SK-N-MC (cell line): ENCODE results near the gene SPTLC3.

Experiments
- DNase-seq: peaks from one replicate; pipeline ENCODE4 v3.0.0-alpha.2; 2011; ENCODE audit warnings: low read depth, low spot score
- H3K27ac ChIP-seq: fragments of 200-600 bp; sonication (generic); 2 replicates; pipeline ENCODE4 v1.5.1; 2016; ENCODE audit warnings: mixed run types
- H3K36me3 ChIP-seq: fragments of 200-600 bp; sonication (generic); 2 replicates; pipeline ENCODE4 v1.6.1; 2017; ENCODE audit warnings: antibody characterized with exemption, low read length, mixed read lengths; ENCODE audit not compliant: insufficient read depth
- H3K4me3 ChIP-seq: fragments of 200-600 bp; sonication (generic); 2 replicates; pipeline ENCODE4 v1.5.1; 2016
- H3K9ac ChIP-seq: fragments of 200-600 bp; sonication (generic); 2 replicates; pipeline ENCODE4 v1.8.0; 2017; ENCODE audit warnings: mixed run types, mixed read lengths; ENCODE audit not compliant: insufficient read length
- H3K9me3 ChIP-seq: fragments of 200-600 bp; sonication (generic); 2 replicates; pipeline ENCODE4 v1.6.1; 2017; ENCODE audit warnings: low read depth, mild to moderate bottlenecking, antibody characterized with exemption, low read length, moderate library complexity, mixed read lengths
- EZH2 ChIP-seq: fragments of 200-600 bp; sonication (generic); IDR thresholded peaks from one replicate; pipeline ENCODE4 v1.6.1; 2017; ENCODE audit warnings: antibody characterized with exemption
- FOXP2 ChIP-seq: optimal IDR thresholded peaks from 2 replicates; pipeline ENCODE3; 2011; ENCODE audit warnings: mild to moderate bottlenecking, moderate library complexity; ENCODE audit not compliant: insufficient read depth; ENCODE audit errors: extremely low read length, control extremely low read depth
- POLR2AphosphoS5 ChIP-seq: IDR thresholded peaks from 2 replicates; pipeline ENCODE4 v1.6.1; 2012; ENCODE audit warnings: mild to moderate bottlenecking, low read depth, low read length, borderline replicate concordance

SPTLC3 gene

GRCh38 chr20:13021205-13021970 is 12.6 kb downstream of the SPTLC3 start:
- DNase-seq = no peak
- no peaks in the 10 kb centered on the region for H3K36me3 ChIP-seq
- no peak overlapping the region for H3K27ac ChIP-seq
- TF ChIP-seq FOXP2 = no peak
- no peak for TF ChIP-seq POLR2AphosphoS5
- no peak for TF ChIP-seq EZH2
- no peaks in the 10 kb centered on the region for H3K9me3 ChIP-seq
- no peak overlapping the region for H3K9ac ChIP-seq
- no peak overlapping the region for H3K4me3 ChIP-seq

GRCh38 chr20:13022401-13023155 is 13.8 kb downstream of the SPTLC3 start:
- Histone ChIP-seq H3K9ac (no peak overlapping the region), H3K36me3 (no peaks in the 10 kb centered on the region), H3K27ac (no peak overlapping the region), H3K9me3 (no peaks in the 10 kb centered on the region), H3K4me3 (no peak overlapping the region)
- TF ChIP-seq FOXP2 = no peak
- no peak for TF ChIP-seq POLR2AphosphoS5
- no peak for TF ChIP-seq EZH2
- no peak for DNase-seq

DNA sequence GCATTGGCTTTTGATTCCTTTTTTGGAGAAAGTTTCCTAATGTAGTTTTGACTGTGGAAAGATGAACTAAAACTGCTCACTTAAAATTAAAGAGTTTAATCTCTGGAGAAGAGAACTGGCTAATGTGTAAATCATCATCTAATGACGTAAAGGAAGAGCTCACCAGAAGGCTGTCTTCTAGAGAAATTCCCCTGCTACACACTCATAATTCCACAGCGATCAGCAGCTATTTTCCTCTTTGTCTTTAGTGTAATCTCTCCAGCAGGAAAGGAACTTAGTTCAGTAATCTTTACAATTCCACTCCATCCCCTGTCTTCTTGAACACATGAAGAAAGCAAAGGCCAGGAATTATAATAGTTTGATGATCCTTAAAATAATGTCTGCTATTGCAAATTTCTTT is 15.8 kb downstream of the SPTLC3 start:
- no peak for DNase-seq
- H3K4me3 ChIP-seq = no peak overlapping the region
- H3K9me3 ChIP-seq = no peaks in the 10 kb centered on the region
- TF ChIP-seq EZH2 (no peak), POLR2AphosphoS5 (no peak), FOXP2 (no peak)
- no peaks in the 10 kb centered on the region for H3K36me3 ChIP-seq
- H3K9ac ChIP-seq = no peak overlapping the region
- no peak overlapping the region for H3K27ac ChIP-seq

GRCh38 chr20:13025181-13025580 is 16.4 kb downstream of the SPTLC3 start:
- no peak overlapping the region for H3K4me3 ChIP-seq
- no peak for DNase-seq
- TF ChIP-seq POLR2AphosphoS5 = no peak
- no peak for TF ChIP-seq EZH2
- TF ChIP-seq FOXP2 = no peak

DNA sequence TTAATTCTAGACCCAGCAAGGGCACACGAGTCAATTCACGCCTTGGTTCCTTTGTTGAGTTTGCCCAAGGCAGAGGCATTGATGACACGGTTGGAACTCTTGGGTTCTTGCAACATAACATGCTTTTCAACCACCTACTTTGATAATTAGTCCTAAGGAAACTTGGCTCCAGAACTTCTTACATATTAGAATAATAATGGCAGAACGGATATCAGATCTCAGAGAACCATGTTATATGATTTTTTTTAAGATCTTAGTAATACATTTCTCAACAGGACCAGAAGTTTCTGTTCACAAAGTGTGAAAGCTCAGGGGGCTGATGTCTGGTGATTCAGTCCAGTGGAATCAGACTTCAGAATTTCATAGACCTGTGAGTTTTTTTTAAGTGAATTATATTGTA is 19.2 kb downstream of the SPTLC3 start:
- H3K4me3 ChIP-seq = no peak overlapping the region
- no peaks in the 10 kb centered on the region for H3K36me3 ChIP-seq
- no peak overlapping the region for H3K27ac ChIP-seq
- no peak for TF ChIP-seq POLR2AphosphoS5
- no peak for TF ChIP-seq EZH2
- TF ChIP-seq FOXP2 = no peak
- H3K9ac ChIP-seq = no peak overlapping the region
- DNase-seq = no peak
- H3K9me3 ChIP-seq = no peaks in the 10 kb centered on the region

More at GRCh38 chr20:13025181-13025580, 16.4 kb downstream of the SPTLC3 start:
- no peak overlapping the region for H3K9ac ChIP-seq
- no peak overlapping the region for H3K27ac ChIP-seq
- no peaks in the 10 kb centered on the region for H3K9me3 ChIP-seq
- no peaks in the 10 kb centered on the region for H3K36me3 ChIP-seq

DNA sequence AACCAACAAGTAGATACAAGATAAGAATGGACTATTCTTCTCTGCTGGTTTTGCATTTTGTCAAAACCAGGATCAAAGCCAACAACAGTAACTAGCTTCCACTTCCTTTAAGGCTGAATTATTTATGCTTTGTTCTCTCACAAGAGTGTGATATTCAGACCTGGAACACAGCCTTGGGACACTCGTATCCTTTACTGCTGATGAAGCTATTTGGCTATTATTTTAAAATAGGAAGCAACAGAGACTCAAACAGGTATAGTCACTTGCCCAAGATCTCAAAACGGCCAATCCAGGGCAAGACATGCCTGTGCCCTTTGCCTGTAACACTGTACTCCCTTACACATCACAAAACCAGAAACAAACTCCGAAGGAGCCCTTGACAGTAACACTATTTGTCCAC is 19.9 kb downstream of the SPTLC3 start:
- H3K36me3 ChIP-seq = no peaks in the 10 kb centered on the region
- DNase-seq = no peak
- H3K9ac ChIP-seq = no peak overlapping the region
- no peak overlapping the region for H3K27ac ChIP-seq
- no peaks in the 10 kb centered on the region for H3K9me3 ChIP-seq
- TF ChIP-seq POLR2AphosphoS5 (no peak), EZH2 (no peak), FOXP2 (no peak)
- no peak overlapping the region for H3K4me3 ChIP-seq

DNA sequence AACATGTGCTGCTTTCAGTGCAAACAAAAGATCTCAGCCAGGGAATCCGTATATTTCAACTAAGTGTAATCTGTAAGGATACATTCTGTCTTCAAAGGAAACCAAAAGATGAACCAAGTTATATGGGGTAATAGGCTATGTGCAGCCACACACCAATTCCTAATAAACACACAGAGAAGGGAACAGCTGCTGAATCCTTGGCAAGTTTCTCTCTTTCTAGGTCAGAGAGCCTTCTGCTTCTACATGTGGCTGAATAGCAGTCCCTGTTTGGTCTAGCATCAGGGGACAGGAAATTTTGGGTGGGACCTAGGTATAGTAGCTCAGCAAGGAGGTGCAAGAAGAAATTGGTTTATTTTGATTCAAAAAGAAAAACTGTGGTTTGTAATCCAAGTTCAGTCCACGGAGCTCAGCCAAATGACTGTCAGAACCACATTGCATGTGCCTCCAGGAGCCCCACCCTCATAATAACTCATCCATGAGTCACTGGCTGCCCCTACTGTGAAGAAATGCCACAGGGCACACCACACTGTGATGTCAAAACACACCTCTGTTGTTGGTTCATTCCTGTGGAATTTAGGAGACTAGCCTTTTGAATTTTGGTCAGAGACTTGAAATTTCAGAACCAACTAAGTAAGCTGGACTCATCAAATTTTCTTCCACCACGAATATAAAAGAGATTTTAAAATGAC is 21.1 kb downstream of the SPTLC3 start:
- Histone ChIP-seq H3K27ac (no peak overlapping the region), H3K4me3 (no peak overlapping the region), H3K36me3 (no peaks in the 10 kb centered on the region), H3K9me3 (no peaks in the 10 kb centered on the region), H3K9ac (no peak overlapping the region)
- TF ChIP-seq FOXP2 = no peak
- no peak for TF ChIP-seq EZH2
- no peak for TF ChIP-seq POLR2AphosphoS5
- DNase-seq = no peak

- no peak for DNase-seq
- Histone ChIP-seq H3K27ac (no peak overlapping the region), H3K9me3 (no peaks in the 10 kb centered on the region), H3K36me3 (no peaks in the 10 kb centered on the region), H3K4me3 (no peak overlapping the region), H3K9ac (no peak overlapping the region)
- TF ChIP-seq POLR2AphosphoS5 = no peak
- no peak for TF ChIP-seq EZH2
- no peak for TF ChIP-seq FOXP2
Observed at GRCh38 chr20:13031751-13032150, 23.0 kb downstream of the SPTLC3 start.
